HEK293 (cell line): ENCODE results near the gene NEK8.

Experiments
- ZBTB21 ChIP-seq: fragments of 450-650 bp; formaldehyde crosslinking; IDR thresholded peaks from 2 replicates; pipeline ENCODE4 v1.5.1; 2017; ENCODE audit warnings: missing biosample characterization, missing genetic modification characterization
- ZNF561 ChIP-seq: fragments of 450-650 bp; IDR thresholded peaks from 2 replicates; pipeline ENCODE4 v1.5.1; 2018; ENCODE audit warnings: missing biosample characterization, missing genetic modification characterization, borderline replicate concordance
- TF ChIP-seq, protein P1 (sequence below): fragments of 450-650 bp; formaldehyde crosslinking; IDR thresholded peaks from 2 replicates; pipeline ENCODE4 v1.5.1; 2016; ENCODE audit warnings: missing biosample characterization, missing genetic modification characterization
- TF ChIP-seq, protein P2 (sequence below): fragments of 450-650 bp; formaldehyde crosslinking; IDR thresholded peaks from 2 replicates; pipeline ENCODE4 v1.5.1; 2016; ENCODE audit warnings: missing biosample characterization, missing genetic modification characterization

DNA sequence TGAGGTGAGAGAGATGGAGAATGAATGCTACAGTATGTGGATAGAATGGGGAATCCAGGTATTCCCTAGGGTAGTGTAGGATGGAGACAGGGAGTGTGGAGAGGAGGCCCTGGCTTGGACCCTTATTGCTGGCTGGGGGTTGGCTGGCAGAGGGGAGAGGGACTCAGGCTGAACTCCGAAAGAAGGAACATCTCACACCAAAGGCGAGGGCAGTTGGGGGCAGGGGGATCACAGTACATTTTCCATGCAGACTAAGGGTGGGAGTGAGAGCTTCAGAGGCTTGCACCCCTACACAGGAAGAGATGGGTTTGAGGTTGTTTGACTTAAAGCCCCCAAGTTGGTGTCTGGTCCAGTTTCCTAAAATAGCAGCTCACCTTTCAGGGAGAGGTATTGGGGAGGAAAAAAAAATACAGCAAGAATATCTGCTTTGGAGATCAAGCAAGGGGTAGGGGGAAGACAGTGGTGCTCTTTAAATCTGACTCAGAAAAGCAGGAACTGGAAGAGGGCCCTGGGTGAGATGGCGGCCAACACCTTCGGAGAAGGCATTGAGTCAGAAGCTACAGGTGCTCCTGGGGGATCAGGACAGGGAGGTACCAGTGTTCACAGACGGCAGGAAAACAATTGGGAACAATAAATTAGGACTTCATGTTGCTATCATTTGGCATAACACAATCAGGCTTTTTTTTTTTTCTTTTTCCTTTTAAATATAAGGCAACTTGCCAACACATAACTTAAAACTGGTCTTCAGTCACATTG lies 27.6 kb downstream of the NEK8 start:
- TF ChIP-seq, protein P1, sequence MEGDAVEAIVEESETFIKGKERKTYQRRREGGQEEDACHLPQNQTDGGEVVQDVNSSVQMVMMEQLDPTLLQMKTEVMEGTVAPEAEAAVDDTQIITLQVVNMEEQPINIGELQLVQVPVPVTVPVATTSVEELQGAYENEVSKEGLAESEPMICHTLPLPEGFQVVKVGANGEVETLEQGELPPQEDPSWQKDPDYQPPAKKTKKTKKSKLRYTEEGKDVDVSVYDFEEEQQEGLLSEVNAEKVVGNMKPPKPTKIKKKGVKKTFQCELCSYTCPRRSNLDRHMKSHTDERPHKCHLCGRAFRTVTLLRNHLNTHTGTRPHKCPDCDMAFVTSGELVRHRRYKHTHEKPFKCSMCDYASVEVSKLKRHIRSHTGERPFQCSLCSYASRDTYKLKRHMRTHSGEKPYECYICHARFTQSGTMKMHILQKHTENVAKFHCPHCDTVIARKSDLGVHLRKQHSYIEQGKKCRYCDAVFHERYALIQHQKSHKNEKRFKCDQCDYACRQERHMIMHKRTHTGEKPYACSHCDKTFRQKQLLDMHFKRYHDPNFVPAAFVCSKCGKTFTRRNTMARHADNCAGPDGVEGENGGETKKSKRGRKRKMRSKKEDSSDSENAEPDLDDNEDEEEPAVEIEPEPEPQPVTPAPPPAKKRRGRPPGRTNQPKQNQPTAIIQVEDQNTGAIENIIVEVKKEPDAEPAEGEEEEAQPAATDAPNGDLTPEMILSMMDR (tag by site-specific recombination) = no peak
- no peak for TF ChIP-seq ZBTB21
- TF ChIP-seq ZNF561 (tag by site-specific recombination) = no peak
- TF ChIP-seq, protein P2, sequence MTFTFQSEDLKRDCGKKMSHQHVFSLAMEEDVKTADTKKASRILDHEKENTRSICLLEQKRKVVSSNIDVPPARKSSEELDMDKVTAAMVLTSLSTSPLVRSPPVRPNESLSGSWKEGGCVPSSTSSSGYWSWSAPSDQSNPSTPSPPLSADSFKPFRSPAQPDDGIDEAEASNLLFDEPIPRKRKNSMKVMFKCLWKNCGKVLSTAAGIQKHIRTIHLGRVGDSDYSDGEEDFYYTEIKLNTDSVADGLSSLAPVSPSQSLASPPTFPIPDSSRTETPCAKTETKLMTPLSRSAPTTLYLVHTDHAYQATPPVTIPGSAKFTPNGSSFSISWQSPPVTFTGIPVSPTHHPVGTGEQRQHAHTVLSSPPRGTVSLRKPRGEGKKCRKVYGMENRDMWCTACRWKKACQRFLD (tag by site-specific recombination) = no peak
